Activated CD4-positive, alpha-beta T cell treated with anti-CD3 and anti-CD28 coated beads, Interleukin-2, Interleukin-4, amounts not matched to agents 100 ng/mL and 50 ng/mL, durations not matched to agents 16 hours and 8 hours (primary cell): Measurements from ENCODE around the gene UBALD1.
A peak's percentile ranks its signal among the peaks of the same experiment; 100 is the strongest.

Experiments
- DNase-seq: peaks from one replicate; pipeline ENCODE4 v3.0.0-alpha.2; 2020; ENCODE audit warnings: low spot score

The UBALD1 gene

GRCh38 chr16:4646773-4647643 lies 32.3 kb upstream of the UBALD1 start:
- DNase-seq = no peak

GRCh38 chr16:4641895-4642294 lies 27.2 kb upstream of the UBALD1 start:
- DNase-seq = no peak

- no peak for DNase-seq
Measured at GRCh38 chr16:4641306-4641687, 26.6 kb upstream of the UBALD1 start.

- no peak for DNase-seq
Measured at GRCh38 chr16:4640572-4641305, 26.1 kb upstream of the UBALD1 start.

- DNase-seq = no peak
Measured at GRCh38 chr16:4639899-4640509, 25.3 kb upstream of the UBALD1 start.

- no peak for DNase-seq
Measured at GRCh38 chr16:4637501-4638166, 22.9 kb upstream of the UBALD1 start.

- DNase-seq = no peak
Measured at GRCh38 chr16:4636196-4636595, 21.5 kb upstream of the UBALD1 start.

- DNase-seq = no peak
Measured at GRCh38 chr16:4634768-4635167, 20.1 kb upstream of the UBALD1 start.

GRCh38 chr16:4633910-4634635 lies 19.4 kb upstream of the UBALD1 start:
- DNase-seq = no peak

- DNase-seq = no peak
Measured at GRCh38 chr16:4631444-4631843, 16.8 kb upstream of the UBALD1 start.

GRCh38 chr16:4628283-4628682 lies 13.6 kb upstream of the UBALD1 start:
- DNase-seq = no peak

- DNase-seq = no peak
Measured at GRCh38 chr16:4626396-4626795, 11.7 kb upstream of the UBALD1 start.

- DNase-seq = no peak
Measured at GRCh38 chr16:4625560-4626159, 11.0 kb upstream of the UBALD1 start.

GRCh38 chr16:4624827-4625559 lies 10.3 kb upstream of the UBALD1 start:
- DNase-seq = peak; percentile 67

- peak; percentile 96 for DNase-seq
Measured at GRCh38 chr16:4624015-4624826, 9.5 kb upstream of the UBALD1 start, which contains the start of gene MGRN1. Gene MGRN1 (plus strand): TSS chr16:4624826. CDS start chr16:4624961, 135 bp downstream.

- no peak for DNase-seq
Measured at GRCh38 chr16:4623593-4623992, 8.9 kb upstream of the UBALD1 start.

GRCh38 chr16:4618645-4619418 lies 4.1 kb upstream of the UBALD1 start:
- no peak for DNase-seq

- DNase-seq = no peak
Measured at GRCh38 chr16:4617880-4618279, 3.2 kb upstream of the UBALD1 start.
